VCaP (cell line): ENCODE measurements around the gene DOK1.
A peak's percentile ranks its signal among the peaks of the same experiment; 100 is the strongest.

Experiments
- H3K27ac ChIP-seq: fragments of 450-650 bp; 2 replicates; pipeline ENCODE4 v1.5.1; 2017
- CTCF ChIP-seq: fragments of 450-650 bp; conservative IDR thresholded peaks from 2 replicates; pipeline ENCODE4 v1.5.1; 2017; ENCODE audit warnings: mild to moderate bottlenecking, moderate library complexity

Gene DOK1

GRCh38 chr2:74584088-74584645, 29.6 kb downstream of the DOK1 start:
- no peak for TF ChIP-seq CTCF
- no peak overlapping the region for H3K27ac ChIP-seq

GRCh38 chr2:74585406-74586185, 31.1 kb downstream of the DOK1 start:
- TF ChIP-seq CTCF = no peak
- H3K27ac ChIP-seq = no peak overlapping the region

GRCh38 chr2:74587664-74588277, 33.3 kb downstream of the DOK1 start:
- TF ChIP-seq CTCF = peak; percentile 85

GRCh38 chr2:74588664-74589063, 34.1 kb downstream of the DOK1 start:
- no peak for TF ChIP-seq CTCF
- no peak overlapping the region for H3K27ac ChIP-seq

More at GRCh38 chr2:74587664-74588277, 33.3 kb downstream of the DOK1 start:
- peak overlapping the region; percentile 22 for H3K27ac ChIP-seq

- TF ChIP-seq CTCF = no peak
- H3K27ac ChIP-seq = no peak overlapping the region
Observed at GRCh38 chr2:74593826-74594772, 39.6 kb downstream of the DOK1 start.

- peak overlapping the region; percentile 39; the same call in 1 of the 2 replicates for H3K27ac ChIP-seq
- no peak for TF ChIP-seq CTCF
Observed at GRCh38 chr2:74596584-74596983, 42.1 kb downstream of the DOK1 start.
